Activated CD4-positive, alpha-beta T cell treated with anti-CD3 and anti-CD28 coated beads, Interleukin-2, amount 50 U/mL, for 1 hour (primary cell): ENCODE measurements around the gene GPR171.
"Not testable (repeated sequence)": the region's sequence is repeated elsewhere in the genome, so short reads cannot be mapped to it uniquely, and the experiment has no call there.

ENCODE experiments used
- DNase-seq: peaks from one replicate; pipeline ENCODE4 v3.0.0-alpha.2; 2020

Gene GPR171

GRCh38 chr3:151203051-151203420 is at the start of gene GPR171:
GPR171 (minus strand) TSS chr3:151203216; CDS start chr3:151199386, 3,830 bp downstream.
- peak; percentile 60 for DNase-seq

- no peak for DNase-seq
These were observed 45.8 kb upstream of the GPR171 start for GRCh38 chr3:151248772-151249337.

- DNase-seq: not testable (repeated sequence)
These were observed 39.0 kb upstream of the GPR171 start for GRCh38 chr3:151242006-151242405.

GRCh38 chr3:151236736-151237135 is 33.7 kb upstream of the GPR171 start:
- DNase-seq: no peak

GRCh38 chr3:151236316-151236715 is 33.3 kb upstream of the GPR171 start:
- DNase-seq: no peak

GRCh38 chr3:151234825-151235224 is 31.8 kb upstream of the GPR171 start:
- no peak for DNase-seq

- DNase-seq: no peak
These were observed 30.0 kb upstream of the GPR171 start for GRCh38 chr3:151232991-151233390.

- not testable (repeated sequence) for DNase-seq
These were observed 29.4 kb upstream of the GPR171 start for GRCh38 chr3:151232403-151232802.

- DNase-seq: no peak
These were observed 27.6 kb upstream of the GPR171 start for GRCh38 chr3:151230646-151231045.

- no peak for DNase-seq
These were observed 25.6 kb upstream of the GPR171 start for GRCh38 chr3:151228666-151229040.

GRCh38 chr3:151227807-151228665 is 25.0 kb upstream of the GPR171 start:
- peak; percentile 70 for DNase-seq

- no peak for DNase-seq
These were observed 24.3 kb upstream of the GPR171 start for GRCh38 chr3:151227266-151227806.

GRCh38 chr3:151226825-151227224 is 23.8 kb upstream of the GPR171 start:
- DNase-seq: no peak

GRCh38 chr3:151226088-151226563 is 23.1 kb upstream of the GPR171 start:
- DNase-seq: no peak

- DNase-seq: no peak
These were observed 22.3 kb upstream of the GPR171 start for GRCh38 chr3:151225040-151225975.

- DNase-seq: no peak
These were observed 21.4 kb upstream of the GPR171 start for GRCh38 chr3:151224268-151224866.

GRCh38 chr3:151219056-151219455 is 16.0 kb upstream of the GPR171 start:
- DNase-seq: no peak

GRCh38 chr3:151218136-151218535 is 15.1 kb upstream of the GPR171 start:
- DNase-seq: no peak

GRCh38 chr3:151216641-151217607 is 13.9 kb upstream of the GPR171 start:
- DNase-seq: no peak

GRCh38 chr3:151214459-151214858 is 11.4 kb upstream of the GPR171 start:
- DNase-seq: no peak

- DNase-seq: no peak
These were observed 10.9 kb upstream of the GPR171 start for GRCh38 chr3:151213881-151214280.
